GM10847 (cell line): ENCODE results near the gene EHD1.

ENCODE experiments used
- POLR2A ChIP-seq: IDR thresholded peaks from 2 replicates; pipeline ENCODE4 v1.6.1; 2011; ENCODE audit not compliant: insufficient read length; ENCODE audit errors: extremely low read depth

The EHD1 gene

GRCh38 chr11:64875369-64876228, 2.8 kb downstream of the EHD1 start:
- no peak for TF ChIP-seq POLR2A

- no peak for TF ChIP-seq POLR2A
Measured at GRCh38 chr11:64874308-64875240, 3.8 kb downstream of the EHD1 start.

GRCh38 chr11:64872790-64873488, 5.5 kb downstream of the EHD1 start:
- TF ChIP-seq POLR2A: no peak

- no peak for TF ChIP-seq POLR2A
Measured at GRCh38 chr11:64871492-64871891, 6.9 kb downstream of the EHD1 start.

- no peak for TF ChIP-seq POLR2A
Measured at GRCh38 chr11:64870893-64871466, 7.4 kb downstream of the EHD1 start.

- TF ChIP-seq POLR2A: no peak
Measured at GRCh38 chr11:64870176-64870892, 8.1 kb downstream of the EHD1 start.

- TF ChIP-seq POLR2A: no peak
Measured at GRCh38 chr11:64869571-64870175, 8.7 kb downstream of the EHD1 start.

- TF ChIP-seq POLR2A: no peak
Measured at GRCh38 chr11:64868904-64869570, 9.4 kb downstream of the EHD1 start.

- TF ChIP-seq POLR2A: no peak
Measured at GRCh38 chr11:64867748-64868462, 10.5 kb downstream of the EHD1 start.

GRCh38 chr11:64866173-64866491, 12.3 kb downstream of the EHD1 start:
- no peak for TF ChIP-seq POLR2A

GRCh38 chr11:64865286-64866172, 12.9 kb downstream of the EHD1 start:
- TF ChIP-seq POLR2A: no peak

GRCh38 chr11:64864473-64865285, 13.7 kb downstream of the EHD1 start:
- TF ChIP-seq POLR2A: peak; percentile 28

GRCh38 chr11:64864135-64864472, 14.3 kb downstream of the EHD1 start:
- TF ChIP-seq POLR2A: no peak
